Activated effector memory CD4-positive, alpha-beta T cell treated with anti-CD3 and anti-CD28 coated beads, Interleukin-2, amount 50 U/mL, for 16 hours (primary cell): ENCODE measurements around the gene ELAPOR2.
"Not testable (repeated sequence)": the region's sequence is repeated elsewhere in the genome, so short reads cannot be mapped to it uniquely, and the experiment has no call there.

Source experiments
- DNase-seq: peaks from one replicate; pipeline ENCODE4 v3.0.0-alpha.2; 2020

The ELAPOR2 gene

GRCh38 chr7:87059525-87060287 is at the start of gene ELAPOR2:
Gene ELAPOR2 (minus strand): TSS chr7:87059654. CDS start chr7:87059513, 141 bp downstream.
- peak; percentile 93 for DNase-seq

GRCh38 chr7:87107949-87108776 is 48.7 kb upstream of the ELAPOR2 start:
- DNase-seq, result no peak

- DNase-seq, result no peak
These were observed 47.6 kb upstream of the ELAPOR2 start for GRCh38 chr7:87106974-87107612.

GRCh38 chr7:87105401-87105800 is 45.9 kb upstream of the ELAPOR2 start:
- DNase-seq, result no peak

- no peak for DNase-seq
These were observed 40.9 kb upstream of the ELAPOR2 start for GRCh38 chr7:87100326-87100725.

- DNase-seq, result not testable (repeated sequence)
These were observed 37.9 kb upstream of the ELAPOR2 start for GRCh38 chr7:87097375-87097774.

GRCh38 chr7:87094322-87094721 is 34.9 kb upstream of the ELAPOR2 start:
- DNase-seq, result no peak

- no peak for DNase-seq
These were observed 33.2 kb upstream of the ELAPOR2 start for GRCh38 chr7:87092568-87093091.

GRCh38 chr7:87091487-87092066 is 32.1 kb upstream of the ELAPOR2 start:
- DNase-seq, result no peak

GRCh38 chr7:87083865-87084519 is 24.5 kb upstream of the ELAPOR2 start:
- no peak for DNase-seq

- DNase-seq, result no peak
These were observed 23.2 kb upstream of the ELAPOR2 start for GRCh38 chr7:87082675-87083074.

GRCh38 chr7:87075671-87076404 is 16.4 kb upstream of the ELAPOR2 start:
- DNase-seq, result no peak

GRCh38 chr7:87067788-87068187 is 8.3 kb upstream of the ELAPOR2 start:
- DNase-seq, result no peak

- DNase-seq, result no peak
These were observed 759 bp upstream of the ELAPOR2 start for GRCh38 chr7:87060288-87060537.

GRCh38 chr7:87058744-87059524 is 520 bp downstream of the ELAPOR2 start:
- DNase-seq, result no peak

GRCh38 chr7:87057210-87057609 is 2.2 kb downstream of the ELAPOR2 start:
- no peak for DNase-seq

GRCh38 chr7:87056346-87056745 is 3.1 kb downstream of the ELAPOR2 start:
- DNase-seq, result no peak

- no peak for DNase-seq
These were observed 10.6 kb downstream of the ELAPOR2 start for GRCh38 chr7:87048839-87049238.

- no peak for DNase-seq
These were observed 13.0 kb downstream of the ELAPOR2 start for GRCh38 chr7:87046456-87046855.

GRCh38 chr7:87044713-87045112 is 14.7 kb downstream of the ELAPOR2 start:
- not testable (repeated sequence) for DNase-seq

- not testable (repeated sequence) for DNase-seq
These were observed 17.9 kb downstream of the ELAPOR2 start for GRCh38 chr7:87041586-87041985.
